Measurements from ENCODE around the gene OTOP3.

Gene OTOP3

GRCh38 chr17:74987909-74988711 lies 52.4 kb downstream of the OTOP3 start:
- peak; percentile 53 for TF ChIP-seq CTCF (IDR thresholded peaks at IDR 0.05; ENCODE audit: control insufficient read depth, extremely low read depth, insufficient read depth)
- no peak for DNase-seq (ENCODE audit: low read depth)
- peak overlapping the region; percentile 80 for H3K4me3 ChIP-seq (ENCODE audit: low read depth, low read length)

GRCh38 chr17:74990581-74991105 lies 54.9 kb downstream of the OTOP3 start:
- H3K4me3 ChIP-seq (ENCODE audit: low read depth, low read length) = no peak overlapping the region
- TF ChIP-seq CTCF (IDR thresholded peaks at IDR 0.05; ENCODE audit: control insufficient read depth, extremely low read depth, insufficient read depth) = no peak
- DNase-seq (ENCODE audit: low read depth) = no peak

- no peak for DNase-seq (ENCODE audit: low read depth)
- H3K4me3 ChIP-seq (ENCODE audit: low read depth, low read length) = no peak overlapping the region
Observed at GRCh38 chr17:74992223-74992622, 56.5 kb downstream of the OTOP3 start.

DNA sequence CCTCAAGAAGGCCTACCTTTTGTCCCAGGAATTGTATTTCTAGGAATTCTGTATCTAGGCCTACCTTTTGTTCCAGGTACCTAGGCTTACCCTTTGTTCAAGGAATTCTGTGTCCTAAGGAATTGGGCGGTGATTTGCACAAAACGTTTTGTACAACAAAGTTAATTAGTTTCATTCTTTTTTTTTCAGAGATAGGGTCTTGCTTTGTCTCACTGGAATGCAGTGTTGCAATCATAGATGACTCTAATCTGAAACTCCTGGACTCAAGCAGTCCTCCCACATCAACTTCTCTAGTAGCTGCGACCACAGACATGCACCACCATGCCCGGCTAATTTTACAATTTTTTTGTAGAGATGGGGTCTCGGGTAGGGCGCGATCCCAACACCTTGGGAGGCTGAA lies 58.7 kb downstream of the OTOP3 start:
- H3K4me3 ChIP-seq (ENCODE audit: low read depth, low read length) = no peak overlapping the region
- TF ChIP-seq CTCF (IDR thresholded peaks at IDR 0.05; ENCODE audit: control insufficient read depth, extremely low read depth, insufficient read depth) = no peak
- no peak for DNase-seq (ENCODE audit: low read depth)

More at GRCh38 chr17:74992223-74992622, 56.5 kb downstream of the OTOP3 start:
- no peak for TF ChIP-seq CTCF (IDR thresholded peaks at IDR 0.05; ENCODE audit: control insufficient read depth, extremely low read depth, insufficient read depth)

DNA sequence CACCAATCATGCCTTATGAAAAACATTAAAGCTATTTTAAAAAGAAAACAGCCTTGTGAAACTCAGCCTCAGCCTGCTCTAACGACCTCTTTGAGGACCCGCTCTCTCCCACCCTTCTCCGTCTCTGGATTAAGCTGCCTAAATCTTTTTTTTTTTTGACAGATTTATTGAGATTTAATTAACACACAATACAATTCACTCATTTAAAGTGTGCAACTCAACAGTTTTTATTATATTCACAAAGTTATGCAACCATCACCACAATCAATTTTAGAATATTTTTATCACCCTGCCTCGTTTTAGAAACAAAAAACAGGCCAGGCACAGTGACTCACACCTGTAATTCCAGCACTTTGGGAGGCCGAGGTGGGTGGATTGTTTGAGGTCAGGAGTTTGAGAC lies 60.1 kb downstream of the OTOP3 start:
- TF ChIP-seq CTCF (IDR thresholded peaks at IDR 0.05; ENCODE audit: control insufficient read depth, extremely low read depth, insufficient read depth) = no peak
- no peak overlapping the region for H3K4me3 ChIP-seq (ENCODE audit: low read depth, low read length)
- no peak for DNase-seq (ENCODE audit: low read depth)

- no peak for TF ChIP-seq CTCF (IDR thresholded peaks at IDR 0.05; ENCODE audit: control insufficient read depth, extremely low read depth, insufficient read depth)
- no peak for DNase-seq (ENCODE audit: low read depth)
- H3K4me3 ChIP-seq (ENCODE audit: low read depth, low read length) = no peak overlapping the region
Observed at GRCh38 chr17:74998783-74999182, 63.1 kb downstream of the OTOP3 start.
